NCI-H345 treated with DMSO at 0.1 percent for 48 hours (cell line): Measurements from ENCODE around the gene ADGRD1.

Experiments
- DNase-seq: peaks from one replicate; lab custom pipeline; 2025; ENCODE audit not compliant: unreplicated experiment; lab: John Stamatoyannopoulos, UW

ADGRD1 gene

DNA sequence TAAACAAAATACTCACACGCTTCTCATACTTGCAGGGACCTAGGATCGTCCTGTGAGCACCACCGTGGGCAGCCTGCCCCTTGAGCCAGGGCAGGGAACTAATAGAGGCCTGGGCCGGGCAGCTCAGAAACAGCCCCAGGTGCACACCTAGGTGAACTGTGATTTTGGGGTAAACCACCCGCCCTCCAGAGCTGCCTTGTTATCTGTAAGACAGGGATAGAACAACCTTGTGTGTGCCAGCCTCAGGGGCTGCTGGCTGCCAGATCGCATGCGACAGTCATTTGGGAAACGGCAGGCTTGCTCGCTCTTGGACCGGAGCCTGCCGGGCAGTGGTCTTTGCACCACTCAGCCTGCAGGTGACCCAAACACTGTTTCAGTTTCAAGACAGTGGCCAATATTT is 86.8 kb downstream of the ADGRD1 start:
- DNase-seq: no peak

DNA sequence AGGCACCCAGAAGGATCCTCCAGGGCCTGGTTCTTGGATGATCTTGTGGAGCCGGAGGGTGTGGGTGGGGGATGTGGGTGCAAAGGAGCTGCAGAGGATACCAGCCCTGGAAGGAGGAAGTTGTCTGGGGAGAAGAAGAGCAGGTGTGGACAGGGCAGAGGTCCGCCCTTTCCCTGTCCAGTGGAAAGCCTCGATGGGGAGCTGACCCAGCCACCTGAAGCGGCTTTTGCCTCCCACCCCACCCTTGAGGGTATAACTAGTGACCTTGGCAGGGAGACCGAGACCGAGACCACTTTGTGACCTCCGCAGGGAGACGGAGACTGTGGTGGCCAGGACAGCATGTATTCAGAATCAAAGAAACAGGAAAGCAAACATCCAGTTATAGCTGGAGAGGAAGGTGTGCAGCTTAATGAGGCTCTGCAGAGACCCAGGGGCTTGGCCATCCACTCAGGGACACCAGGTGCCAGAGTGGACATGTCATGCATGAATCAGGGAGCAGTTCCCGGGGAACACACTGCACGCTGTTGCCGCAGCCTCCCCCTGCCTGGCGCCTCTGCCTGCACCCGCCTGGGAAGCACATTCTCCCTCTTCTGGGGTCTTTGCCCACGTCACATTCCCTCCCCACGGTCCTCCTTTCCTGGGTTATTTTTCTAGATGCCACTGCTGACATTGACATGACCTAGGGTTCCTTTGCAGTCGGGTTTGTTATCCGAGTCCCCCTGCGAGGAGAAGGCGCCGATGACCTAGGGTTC is 87.7 kb downstream of the ADGRD1 start:
- DNase-seq: no peak

DNA sequence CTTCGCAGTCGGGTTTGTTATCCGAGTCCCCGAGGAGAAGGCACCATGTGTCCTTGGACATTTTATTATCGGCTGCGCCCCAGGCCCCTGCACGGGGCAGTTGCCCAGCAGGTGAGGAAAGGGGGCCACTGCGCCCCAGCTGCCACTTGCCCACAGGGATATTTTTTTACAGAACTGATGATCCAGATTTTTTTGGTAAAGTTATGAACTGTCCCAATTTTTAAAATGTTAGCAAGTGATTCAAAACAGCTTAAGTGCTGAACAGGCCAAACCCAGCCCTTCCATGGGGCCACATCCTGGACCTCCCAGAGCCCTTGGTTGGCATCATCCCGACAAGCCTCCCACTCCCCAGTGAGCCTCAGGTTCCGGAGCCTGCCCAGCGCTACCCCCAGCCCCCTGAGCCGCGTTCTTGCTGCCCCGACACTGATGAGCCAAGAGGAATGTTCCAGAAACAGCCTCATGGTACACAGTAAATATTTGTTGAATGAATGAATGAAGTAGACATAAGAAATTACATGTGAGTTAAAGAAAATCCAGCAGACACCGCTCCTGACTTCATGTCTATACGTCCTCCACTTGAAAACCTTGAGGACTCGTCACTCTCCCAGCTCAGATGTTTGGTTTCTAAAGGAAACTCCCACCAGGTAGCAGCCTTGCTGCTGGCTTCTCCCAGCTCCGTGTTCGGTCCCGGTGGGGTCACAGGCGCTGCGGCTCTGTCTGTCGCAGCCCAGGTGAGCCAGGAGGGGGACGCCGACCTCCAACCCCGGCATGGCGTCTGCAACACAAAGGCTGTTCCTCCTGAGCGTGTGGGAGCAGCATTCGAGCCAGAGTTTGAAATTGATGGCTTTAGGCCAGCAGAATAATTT is 88.5 kb downstream of the ADGRD1 start:
- no peak for DNase-seq

DNA sequence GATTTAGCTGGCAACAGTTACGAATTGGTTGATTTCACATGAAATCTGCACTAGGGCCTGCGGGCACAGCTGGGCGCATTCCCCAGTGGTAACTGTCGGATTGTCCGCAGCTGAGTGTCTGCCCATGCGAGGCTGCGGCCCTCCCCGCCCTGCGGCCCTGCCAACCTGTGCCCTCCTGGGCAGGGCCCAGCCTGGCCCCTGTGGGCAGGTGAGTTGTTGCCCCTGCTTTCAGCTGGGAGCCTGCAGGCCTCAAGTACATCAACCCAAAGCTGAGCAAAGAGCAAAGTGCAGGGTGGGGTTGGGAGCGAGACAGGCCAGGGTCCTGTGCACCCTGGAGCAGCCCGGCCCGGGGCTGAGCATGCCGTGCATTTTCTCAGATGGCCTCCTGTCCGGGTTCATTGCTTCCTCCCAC is 89.1 kb downstream of the ADGRD1 start:
- no peak for DNase-seq

DNA sequence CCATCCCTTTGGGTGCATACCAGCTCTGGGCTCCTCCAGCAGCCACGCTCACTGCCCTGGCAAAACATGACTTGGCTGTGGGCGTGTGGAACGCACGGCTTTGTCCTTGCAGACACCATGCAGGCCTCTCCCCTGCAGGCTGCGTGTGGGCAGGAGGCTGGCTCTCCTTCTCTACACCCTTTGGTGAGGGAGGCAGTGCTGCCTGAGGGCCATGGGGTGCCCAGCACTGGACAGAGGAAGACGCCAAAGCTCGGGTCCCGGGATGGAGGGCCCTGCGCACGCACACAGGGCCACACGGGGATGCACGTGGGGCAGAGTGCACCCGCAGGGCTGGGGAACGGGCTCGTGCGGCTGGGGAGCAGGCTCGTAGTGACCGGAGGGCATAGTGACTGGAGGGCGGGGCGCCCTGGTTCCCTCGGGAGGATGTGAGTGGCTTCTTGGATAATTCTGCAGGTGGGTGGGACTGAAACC is 89.7 kb downstream of the ADGRD1 start:
- no peak for DNase-seq

DNA sequence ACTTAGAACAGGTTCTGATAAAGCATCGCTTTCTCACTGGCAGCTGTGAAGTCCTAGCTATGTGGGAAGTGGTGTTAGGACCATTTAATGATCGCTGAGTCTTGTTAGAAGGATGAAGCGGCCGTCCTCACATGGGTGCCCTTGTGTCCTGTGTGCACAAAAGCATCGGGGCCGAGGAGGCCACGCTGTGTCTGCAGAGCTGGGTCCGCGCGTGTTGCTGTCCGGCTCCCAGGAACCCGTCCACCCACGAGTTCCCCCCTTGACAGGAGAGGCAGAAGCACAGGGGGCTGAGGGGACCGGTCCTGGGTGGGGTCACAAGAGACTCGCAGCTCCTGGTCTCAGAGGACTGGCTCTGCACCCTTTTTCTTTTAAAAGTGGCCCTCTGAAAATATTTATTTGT is 90.4 kb downstream of the ADGRD1 start:
- DNase-seq: no peak

DNA sequence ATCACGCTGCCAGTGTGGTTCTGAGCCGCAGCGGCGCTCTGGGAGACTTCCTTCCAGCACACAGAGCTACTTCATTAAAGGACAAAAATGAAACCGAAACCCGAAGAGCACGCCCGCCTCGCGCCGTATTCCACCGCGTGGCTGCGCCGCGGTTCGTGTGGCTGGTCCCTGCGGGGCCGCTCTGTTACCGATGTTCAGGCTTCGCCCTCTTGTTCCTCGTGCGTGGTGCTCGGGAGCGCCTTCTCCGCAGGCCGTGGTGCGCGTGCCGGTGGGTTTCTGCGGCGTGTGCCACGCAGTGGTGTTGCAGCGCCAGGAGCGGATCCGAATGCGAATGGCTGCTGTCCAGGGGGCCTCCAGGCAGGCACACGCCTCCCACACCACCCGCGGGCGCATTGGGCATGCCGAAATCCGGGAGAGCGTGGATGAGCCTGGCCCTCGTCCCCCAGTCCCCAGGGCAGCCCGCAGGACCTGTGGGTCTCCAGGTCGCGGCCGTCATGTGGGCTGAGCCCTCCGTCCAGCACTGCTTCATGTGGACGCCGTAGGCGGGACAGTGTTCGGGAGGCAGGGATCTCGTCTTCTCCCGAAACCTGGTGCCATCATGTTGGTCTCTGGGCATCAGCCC is 91.2 kb downstream of the ADGRD1 start:
- no peak for DNase-seq

DNA sequence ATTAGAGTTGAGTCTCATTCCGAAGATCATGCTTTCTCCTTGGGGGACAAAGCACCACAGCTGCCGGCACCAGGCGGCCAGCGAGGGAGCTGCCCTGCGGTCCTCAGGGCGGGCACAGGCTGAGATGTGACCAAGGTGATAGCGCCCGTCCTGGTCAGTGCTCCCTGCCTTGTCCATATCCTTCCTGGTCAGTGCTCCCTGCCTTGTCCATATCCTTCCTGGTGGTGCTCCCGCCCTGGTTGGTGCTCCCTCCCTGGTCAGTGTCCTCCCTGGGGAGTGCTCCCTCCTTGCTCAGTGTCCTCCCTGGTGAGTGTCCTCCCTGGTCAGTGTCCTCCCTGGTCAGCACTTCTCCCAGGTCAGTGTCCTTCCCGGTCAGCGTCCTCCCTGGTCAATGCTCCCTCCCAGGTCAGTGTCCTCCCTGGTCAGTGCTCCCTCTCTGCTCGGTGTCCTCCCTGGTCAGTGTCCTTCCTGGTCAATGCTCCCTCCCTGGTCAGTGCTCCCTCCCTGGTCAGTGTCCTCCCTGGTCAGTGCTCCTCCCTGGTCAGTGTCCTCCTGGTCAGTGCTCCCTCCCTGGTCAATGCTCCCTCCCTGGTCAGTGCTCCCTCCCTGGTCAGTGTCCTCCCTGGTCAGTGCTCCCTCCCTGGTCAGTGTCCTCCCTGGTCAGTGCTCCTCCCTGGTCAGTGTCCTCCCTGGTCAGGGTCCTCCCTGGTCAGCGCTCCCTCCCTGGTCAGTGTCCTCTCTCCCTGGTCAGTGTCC is 92.2 kb downstream of the ADGRD1 start:
- DNase-seq: no peak

DNA sequence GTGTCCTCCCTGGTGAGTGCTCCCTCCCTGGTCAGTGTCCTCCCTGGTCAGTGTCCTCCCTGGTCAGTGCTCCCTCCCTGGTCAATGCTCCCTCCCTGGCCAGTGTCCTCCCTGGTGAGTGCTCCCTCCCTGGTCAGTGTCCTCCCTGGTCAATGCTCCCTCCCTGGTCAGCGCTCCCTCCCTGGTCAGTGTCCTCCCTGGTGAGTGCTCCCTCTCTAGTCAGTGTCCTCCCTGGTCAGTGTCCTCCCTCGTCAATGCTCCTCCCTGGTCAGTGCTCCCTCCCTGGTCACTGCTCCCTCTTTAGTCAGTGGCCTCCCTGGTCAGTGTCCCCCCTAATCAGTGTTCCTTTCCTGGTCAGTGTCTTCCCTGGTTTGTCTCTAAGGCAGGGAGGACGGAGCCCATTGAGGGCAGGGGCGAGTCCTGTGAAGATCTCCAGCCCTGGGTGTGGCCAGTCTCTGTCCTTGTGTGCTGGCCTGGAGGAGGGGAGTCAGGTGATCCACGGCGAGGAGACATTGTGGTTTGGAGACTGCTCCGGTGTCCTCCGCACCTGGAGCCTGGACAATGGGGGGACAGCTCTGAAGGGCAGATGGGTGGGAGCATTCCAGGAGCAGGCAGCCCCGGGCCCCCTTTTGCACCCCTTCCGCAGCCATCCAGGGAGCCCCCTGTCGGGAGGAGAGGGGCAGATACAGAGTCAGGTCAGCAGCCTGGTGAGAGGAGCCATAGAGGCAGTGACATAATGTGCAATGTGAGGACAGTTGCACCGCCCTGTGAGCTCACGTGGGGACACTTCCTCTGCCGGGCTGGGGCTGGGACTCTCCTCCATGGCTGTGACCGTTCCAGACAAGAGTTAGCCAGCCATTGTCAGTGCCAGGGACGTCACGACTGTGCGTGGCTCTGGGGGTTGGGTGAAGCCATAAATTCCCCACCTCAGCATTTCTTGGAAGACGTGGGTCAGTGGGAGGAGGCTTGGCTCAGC is 93.4 kb downstream of the ADGRD1 start:
- DNase-seq: no peak

DNA sequence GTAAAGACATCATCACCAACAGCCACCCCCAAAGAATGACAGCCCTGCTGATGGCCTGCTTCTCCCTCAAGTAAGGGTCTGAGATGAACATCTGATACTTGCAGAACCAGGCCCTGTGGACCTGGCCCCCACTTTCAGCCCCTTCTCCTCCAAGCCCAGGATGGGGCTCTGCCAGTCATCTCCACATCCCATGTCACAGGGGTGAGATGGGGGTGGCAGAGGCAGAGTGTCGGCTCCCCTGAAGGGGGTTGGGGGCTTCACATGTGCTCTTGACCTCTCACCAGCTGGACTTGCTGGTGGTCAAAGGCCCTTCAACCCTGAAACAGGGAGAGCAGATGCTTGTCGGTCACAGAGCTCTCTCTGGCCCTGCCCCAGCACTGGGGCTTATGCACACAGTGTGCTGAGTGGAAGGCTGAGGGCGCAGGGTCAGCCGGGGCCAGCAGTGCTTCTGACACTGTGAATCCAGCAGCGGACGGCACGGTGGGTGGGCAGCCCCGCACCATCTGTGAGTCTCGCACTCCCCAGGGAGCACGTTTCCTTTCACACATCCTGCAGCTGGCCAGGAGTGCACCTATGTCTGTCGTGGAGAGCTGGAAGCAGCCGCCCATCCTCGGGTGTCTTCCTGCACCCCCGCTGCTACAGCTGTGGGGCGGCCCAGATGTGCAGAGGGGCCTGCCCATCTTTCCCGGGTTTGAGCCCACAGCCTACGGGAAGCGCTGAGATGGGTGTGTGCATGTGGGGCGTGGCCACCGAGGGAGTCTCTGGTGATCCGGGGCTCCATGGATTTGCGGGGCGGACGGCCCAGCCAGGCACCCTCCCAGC is 94.3 kb downstream of the ADGRD1 start:
- DNase-seq: no peak

DNA sequence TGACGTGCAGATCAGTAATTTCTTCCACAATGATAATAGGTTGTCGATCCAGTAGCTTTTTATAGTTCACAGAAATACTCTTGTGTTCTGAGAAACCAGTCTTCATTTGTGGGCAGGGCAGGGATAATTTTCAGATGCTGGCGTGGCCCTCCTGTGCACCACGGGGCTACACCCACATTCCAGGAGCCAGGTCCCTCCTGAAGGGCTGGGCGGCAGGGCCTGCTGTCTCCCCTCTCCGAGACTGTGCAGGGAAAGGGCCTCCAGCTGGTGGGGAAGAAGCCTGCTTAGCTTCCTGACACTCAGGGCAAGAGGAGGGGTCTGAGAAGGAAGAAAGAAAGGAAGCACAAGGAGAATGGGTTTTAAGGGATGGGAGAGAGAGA is 94.9 kb downstream of the ADGRD1 start:
- DNase-seq: no peak

DNA sequence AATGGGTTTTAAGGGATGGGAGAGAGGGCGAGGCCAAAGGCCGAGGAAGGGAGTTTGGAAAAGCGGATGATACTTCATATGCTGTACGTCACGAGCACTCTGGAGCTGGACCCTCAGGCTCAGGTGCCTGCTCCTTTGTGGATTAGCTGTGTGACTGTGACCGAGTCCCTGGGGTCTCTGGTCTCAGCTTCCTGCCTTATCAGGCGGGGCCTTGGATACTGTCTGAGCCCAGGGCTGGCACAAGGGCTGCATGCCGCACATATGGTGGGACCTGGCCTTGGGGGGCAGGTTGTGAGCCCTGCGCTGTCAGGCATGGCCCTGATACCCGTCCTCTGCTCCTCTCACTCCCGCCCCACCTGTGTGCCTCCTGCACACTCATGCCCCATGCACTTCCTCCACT is 95.3 kb downstream of the ADGRD1 start:
- DNase-seq: no peak

DNA sequence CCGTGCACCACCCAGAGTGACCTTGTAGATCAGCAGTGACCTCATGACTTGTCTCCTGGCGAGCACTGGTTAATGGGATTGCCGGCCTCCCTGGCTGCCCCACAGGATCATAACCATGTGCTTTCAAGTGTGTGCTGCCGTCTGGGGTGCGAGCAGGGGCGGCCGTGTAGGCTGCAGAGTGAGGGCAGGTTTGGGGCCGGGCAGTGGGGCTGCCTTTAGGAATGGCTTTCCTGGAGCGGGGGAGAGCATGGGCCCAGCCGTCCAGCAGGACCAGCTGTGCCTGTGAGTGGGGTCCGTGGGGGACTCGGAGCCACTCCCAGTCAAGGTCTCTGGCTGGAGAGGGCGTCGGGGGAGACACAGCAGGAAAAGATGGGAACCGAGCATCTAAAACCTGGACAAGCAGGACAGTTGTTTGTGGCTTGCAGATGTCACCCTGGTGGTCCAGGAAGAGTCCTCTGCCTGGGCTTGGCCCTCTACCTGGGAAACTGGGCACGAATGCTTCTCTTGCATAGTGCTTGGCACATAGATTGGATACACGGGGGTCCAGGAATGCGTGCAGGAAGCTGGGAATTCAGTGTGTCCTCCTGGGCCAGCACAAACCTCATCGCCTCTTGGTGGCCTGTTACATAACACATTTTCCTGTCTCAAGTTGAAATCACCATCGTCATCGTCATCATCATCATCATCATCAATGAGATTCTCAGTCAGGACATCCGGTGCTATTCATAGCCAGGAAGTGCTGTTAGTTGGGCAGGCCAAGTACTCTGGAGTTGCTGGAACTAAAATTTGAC is 96.0 kb downstream of the ADGRD1 start:
- no peak for DNase-seq

DNA sequence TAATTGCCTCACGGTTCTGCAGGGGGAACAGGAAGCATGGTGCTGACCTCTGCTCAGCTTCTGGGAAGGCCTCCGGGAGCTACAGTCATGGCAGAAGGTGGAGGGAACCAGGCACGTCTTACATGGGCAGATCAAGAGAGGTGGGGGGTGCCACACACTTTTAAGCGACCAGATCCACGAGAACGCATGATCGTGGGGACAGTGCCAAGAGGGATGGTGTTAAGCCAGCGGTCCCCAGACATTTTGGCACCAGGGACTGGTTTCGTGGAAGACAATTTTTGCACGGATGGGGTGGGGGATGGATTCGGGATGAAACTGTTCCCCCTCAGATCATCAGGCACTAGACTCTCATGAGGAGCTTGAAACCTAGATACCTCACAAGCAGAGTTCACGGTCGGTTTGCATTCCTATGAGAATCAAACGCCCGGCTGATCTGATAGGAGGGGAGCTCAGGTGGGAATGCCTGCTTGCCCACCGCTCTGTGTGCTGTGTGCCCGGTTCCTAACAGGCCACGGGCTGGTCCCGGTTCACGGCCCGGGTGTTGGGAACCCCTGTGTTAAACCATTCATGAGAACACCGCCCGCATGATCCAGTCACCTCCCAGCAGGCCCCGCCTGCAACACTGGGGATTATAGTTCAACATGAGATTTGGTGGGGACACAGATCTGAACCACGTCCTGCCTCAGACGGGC is 96.9 kb downstream of the ADGRD1 start:
- DNase-seq: no peak

DNA sequence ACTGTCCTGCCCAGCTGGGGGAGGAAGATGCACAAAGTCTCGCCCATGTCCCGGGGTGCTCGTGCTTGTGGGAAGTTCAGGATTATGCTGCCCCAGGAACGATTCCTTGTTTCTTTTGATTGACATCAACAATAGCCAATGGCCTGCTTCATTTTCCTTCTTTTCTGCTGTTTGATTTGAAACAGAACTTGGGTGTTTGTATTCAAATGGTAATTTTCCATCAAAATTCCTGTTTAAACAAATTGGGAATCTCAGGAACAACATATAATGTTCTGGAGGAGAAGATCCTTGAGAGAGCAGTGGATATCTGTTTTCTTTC is 97.4 kb downstream of the ADGRD1 start:
- DNase-seq: no peak

DNA sequence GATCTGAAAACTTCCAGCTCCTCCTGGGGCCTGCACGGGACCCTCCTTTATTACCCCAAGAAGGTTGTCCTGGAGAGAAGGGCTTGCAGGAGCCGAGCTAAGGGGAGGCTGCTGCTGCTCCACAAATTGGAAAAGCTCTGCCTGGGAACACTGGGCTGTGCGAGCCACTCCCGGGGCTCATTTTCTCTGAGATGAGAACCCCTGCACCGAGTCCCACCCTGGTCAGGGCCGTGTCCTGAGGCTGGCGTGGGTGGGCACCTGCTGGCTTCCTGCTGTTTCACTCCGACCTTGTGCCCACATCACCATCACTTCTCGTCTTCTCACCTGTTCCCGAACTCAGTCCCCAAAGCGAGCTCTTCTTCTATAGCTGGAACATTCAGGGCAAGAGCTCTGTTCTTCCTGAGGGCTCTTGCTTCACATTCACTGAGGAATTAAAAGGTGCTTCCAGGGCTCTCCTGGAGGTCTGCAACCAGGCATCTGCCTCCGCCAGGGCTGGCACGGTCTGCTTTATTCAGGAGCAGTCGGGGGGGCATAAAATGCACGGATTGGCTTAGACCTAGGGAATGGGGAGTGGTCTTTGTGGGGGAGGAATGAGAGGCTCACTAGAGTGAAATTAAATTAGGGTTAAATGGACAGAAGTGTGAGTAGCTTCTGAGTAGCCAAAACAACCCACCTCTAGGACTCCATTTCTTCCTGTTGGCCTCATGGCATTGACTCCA is 98.5 kb downstream of the ADGRD1 start:
- no peak for DNase-seq

DNA sequence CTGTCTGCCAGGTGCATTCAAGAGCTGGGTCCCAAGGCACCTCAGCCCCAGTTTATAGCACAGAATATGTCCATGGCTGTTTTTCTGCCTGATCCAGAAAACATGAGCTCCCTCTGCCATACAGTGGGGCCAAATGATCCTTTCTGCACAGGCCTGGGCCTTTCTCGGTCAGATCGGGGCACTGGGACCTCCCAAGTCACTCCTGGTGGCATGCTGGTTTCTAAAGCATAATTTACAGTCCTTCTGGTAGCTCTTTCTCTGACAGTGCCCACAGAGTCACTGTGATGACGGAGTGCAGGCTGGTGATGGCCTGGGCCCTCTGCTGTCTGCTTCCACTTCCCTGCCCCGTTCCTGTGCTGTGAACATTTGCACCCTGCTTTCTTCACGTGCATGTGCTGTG is 99.2 kb downstream of the ADGRD1 start:
- no peak for DNase-seq
